ENCODE results near the gene SEMA7A. TPM values are rescaled to one million over a fixed set of nuclear protein-coding genes. Genes with fewer than 3 reads are reported as not detected.

The SEMA7A gene
- total RNA-seq, 1 experiment from 2014 or later = 74.9 TPM

DNA sequence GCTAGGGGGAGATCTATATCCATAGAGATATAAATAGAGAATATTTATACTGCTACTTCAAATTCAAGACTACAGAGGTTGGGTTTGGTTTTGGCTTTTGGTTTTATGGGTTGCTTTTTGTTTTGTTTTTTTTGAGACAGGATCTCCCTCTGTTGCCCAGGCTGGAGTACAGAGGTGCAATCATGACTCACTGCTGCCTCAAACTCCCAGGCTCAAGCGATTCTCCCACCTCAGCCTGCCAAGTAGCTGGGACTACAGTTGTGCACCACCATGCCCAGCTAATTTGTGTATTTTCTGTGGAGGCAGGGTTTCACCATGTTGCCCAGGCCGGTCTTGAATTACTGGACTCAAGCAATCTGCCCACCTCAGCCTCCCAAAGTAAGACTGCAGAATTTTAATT lies 31.1 kb upstream of the SEMA7A start:
- ATAC-seq = no peak
- intact Hi-C loops (cut with micrococcal nuclease) = loop anchor here (5.0 kb wide), 1 partner anchor 77 kb away; the partner anchor contains the start of gene ARID3B
- CTCF ChIA-PET = no interaction called here

DNA sequence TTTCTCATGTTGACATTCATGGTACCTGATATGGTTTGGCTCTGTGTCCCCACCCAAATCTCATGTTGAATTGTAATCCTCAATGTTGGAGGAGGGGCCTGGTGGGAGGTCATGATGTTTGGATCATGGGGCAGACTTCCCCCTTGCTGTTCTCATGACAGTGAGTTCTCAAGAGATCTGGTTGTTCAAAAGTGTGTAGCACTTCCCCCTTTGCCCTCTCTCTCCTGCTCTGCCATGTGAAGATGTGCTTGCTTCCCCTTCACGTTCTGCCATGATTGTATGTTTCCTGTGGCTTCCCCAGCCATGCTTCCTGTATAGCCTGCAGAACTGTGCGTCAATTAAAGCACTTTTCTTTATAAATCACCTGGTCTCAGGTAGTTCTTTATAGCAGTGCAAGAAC lies 30.5 kb upstream of the SEMA7A start:
- Histone ChIP-seq H3K4me3 (ENCODE audit: low read length) (no peak overlapping the region), H3K27ac (ENCODE audit: low read length) (no peak overlapping the region), H3K79me2 (ENCODE audit: low read length) (peaks cover 36% of the 10 kb centered on the region), H3K9me2 (replicated peaks; ENCODE audit: low read length) (no peaks in the 10 kb centered on the region), H3K36me3 (ENCODE audit: low read depth, low read length) (peaks cover 4% of the 10 kb centered on the region; the same call in 1 of the 2 replicates), H3F3A (ENCODE audit: low read length, unreplicated experiment) (no peaks in the 10 kb centered on the region), H4K20me1 (ENCODE audit: low read length) (no peaks in the 10 kb centered on the region), H3K27me3 (ENCODE audit: low read length) (no peaks in the 10 kb centered on the region), H2AFZ (ENCODE audit: low read length) (no peak overlapping the region), H3K9ac (ENCODE audit: low read length) (no peak overlapping the region), H3K4me1 (ENCODE audit: insufficient read depth, low read length) (0 out of 2 replicates have a peak, but pooled peaks cover 5% of the 10 kb centered on the region), H3K4me2 (ENCODE audit: low read length) (no peak overlapping the region), H3K9me3 (ENCODE audit: low read length) (0 out of 2 replicates have a peak, but pooled peaks cover 4% of the 10 kb centered on the region)
- ATAC-seq (no peak), DNase-seq (no peak)
- intact Hi-C loops (cut with micrococcal nuclease) = loop anchor here (5.0 kb wide), 1 partner anchor 78 kb away; the partner anchor contains the start of gene ARID3B
- ChIA-PET CTCF (interaction anchor here (0.6 kb wide), 1 partner anchor 25 kb away, joined by 3 read pairs; no protein-coding TSS in a partner anchor), POLR2A (ENCODE audit: unreplicated experiment) (no interaction called here)
- no TSS peak for BruUV-seq (replicated peaks)
- TF ChIP-seq EZH2 (IDR thresholded peaks at IDR 0.05; ENCODE audit: low read length, unreplicated experiment) (no peak), EZH2phosphoT487 (IDR thresholded peaks at IDR 0.05; ENCODE audit: borderline replicate concordance, low read length) (no peak)
- TF ChIP-seq, protein P1, sequence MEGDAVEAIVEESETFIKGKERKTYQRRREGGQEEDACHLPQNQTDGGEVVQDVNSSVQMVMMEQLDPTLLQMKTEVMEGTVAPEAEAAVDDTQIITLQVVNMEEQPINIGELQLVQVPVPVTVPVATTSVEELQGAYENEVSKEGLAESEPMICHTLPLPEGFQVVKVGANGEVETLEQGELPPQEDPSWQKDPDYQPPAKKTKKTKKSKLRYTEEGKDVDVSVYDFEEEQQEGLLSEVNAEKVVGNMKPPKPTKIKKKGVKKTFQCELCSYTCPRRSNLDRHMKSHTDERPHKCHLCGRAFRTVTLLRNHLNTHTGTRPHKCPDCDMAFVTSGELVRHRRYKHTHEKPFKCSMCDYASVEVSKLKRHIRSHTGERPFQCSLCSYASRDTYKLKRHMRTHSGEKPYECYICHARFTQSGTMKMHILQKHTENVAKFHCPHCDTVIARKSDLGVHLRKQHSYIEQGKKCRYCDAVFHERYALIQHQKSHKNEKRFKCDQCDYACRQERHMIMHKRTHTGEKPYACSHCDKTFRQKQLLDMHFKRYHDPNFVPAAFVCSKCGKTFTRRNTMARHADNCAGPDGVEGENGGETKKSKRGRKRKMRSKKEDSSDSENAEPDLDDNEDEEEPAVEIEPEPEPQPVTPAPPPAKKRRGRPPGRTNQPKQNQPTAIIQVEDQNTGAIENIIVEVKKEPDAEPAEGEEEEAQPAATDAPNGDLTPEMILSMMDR (conservative IDR thresholded peaks at IDR 0.05; ENCODE audit: low read depth, low read length) = no peak

More for the DNA sequence above, 31.1 kb upstream of the SEMA7A start:
- no peak overlapping the region for H3K27ac ChIP-seq (ENCODE audit: low read length)
- H3K9me3 ChIP-seq (ENCODE audit: low read length) = 0 out of 2 replicates have a peak, but pooled peaks cover 4% of the 10 kb centered on the region
- peaks cover 33% of the 10 kb centered on the region for H3K79me2 ChIP-seq (ENCODE audit: low read length)
- H3K4me1 ChIP-seq (ENCODE audit: insufficient read depth, low read length) = 0 out of 2 replicates have a peak, but pooled peaks cover 5% of the 10 kb centered on the region
- no peak overlapping the region for H3K9ac ChIP-seq (ENCODE audit: low read length)
- no peak for TF ChIP-seq EZH2phosphoT487 (IDR thresholded peaks at IDR 0.05; ENCODE audit: borderline replicate concordance, low read length)
- no peak for TF ChIP-seq EZH2 (IDR thresholded peaks at IDR 0.05; ENCODE audit: low read length, unreplicated experiment)
- TF ChIP-seq, protein P1 (conservative IDR thresholded peaks at IDR 0.05; ENCODE audit: low read depth, low read length) = no peak
- H3K27me3 ChIP-seq (ENCODE audit: low read length) = no peaks in the 10 kb centered on the region
- no peaks in the 10 kb centered on the region for H3K9me2 ChIP-seq (replicated peaks; ENCODE audit: low read length)
- no peak for DNase-seq
- no peak overlapping the region for H2AFZ ChIP-seq (ENCODE audit: low read length)
- POLR2A ChIA-PET (ENCODE audit: unreplicated experiment) = no interaction called here
- H3F3A ChIP-seq (ENCODE audit: low read length, unreplicated experiment) = no peaks in the 10 kb centered on the region
- no TSS peak for BruUV-seq (replicated peaks)
- no peak overlapping the region for H3K4me2 ChIP-seq (ENCODE audit: low read length)
- H3K36me3 ChIP-seq (ENCODE audit: low read depth, low read length) = peaks cover 4% of the 10 kb centered on the region; the same call in 1 of the 2 replicates
- H3K4me3 ChIP-seq (ENCODE audit: low read length) = no peak overlapping the region
- no peaks in the 10 kb centered on the region for H4K20me1 ChIP-seq (ENCODE audit: low read length)

DNA sequence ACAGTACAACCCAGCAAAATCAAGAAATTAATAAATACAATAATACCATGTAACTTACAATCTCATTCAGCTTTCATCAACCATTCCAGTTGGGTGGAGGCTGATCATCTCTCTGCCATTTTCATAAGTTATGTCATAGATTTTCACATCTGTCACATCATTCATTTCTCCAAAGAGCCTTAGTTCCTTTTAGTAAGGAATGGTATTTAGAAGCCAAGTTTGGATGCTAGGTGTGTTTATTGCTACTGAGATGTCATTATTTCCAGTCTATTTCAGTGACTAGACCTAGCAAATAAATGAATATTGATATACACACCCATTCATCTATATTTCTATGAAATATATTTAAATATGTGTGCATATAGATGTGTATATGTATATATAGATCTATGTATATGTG lies 29.9 kb upstream of the SEMA7A start:
- H3K9me2 ChIP-seq (replicated peaks; ENCODE audit: low read length) = no peaks in the 10 kb centered on the region
- no peaks in the 10 kb centered on the region for H3F3A ChIP-seq (ENCODE audit: low read length, unreplicated experiment)
- H3K9me3 ChIP-seq (ENCODE audit: low read length) = 0 out of 2 replicates have a peak, but pooled peaks cover 4% of the 10 kb centered on the region
- no peaks in the 10 kb centered on the region for H4K20me1 ChIP-seq (ENCODE audit: low read length)
- ATAC-seq (no peak), DNase-seq (no peak)
- TF ChIP-seq EZH2 (IDR thresholded peaks at IDR 0.05; ENCODE audit: low read length, unreplicated experiment) (no peak), EZH2phosphoT487 (IDR thresholded peaks at IDR 0.05; ENCODE audit: borderline replicate concordance, low read length) (no peak)
- TF ChIP-seq, protein P1 (conservative IDR thresholded peaks at IDR 0.05; ENCODE audit: low read depth, low read length) = no peak
- H3K4me1 ChIP-seq (ENCODE audit: insufficient read depth, low read length) = 0 out of 2 replicates have a peak, but pooled peaks cover 5% of the 10 kb centered on the region
- intact Hi-C loops (cut with micrococcal nuclease) = loop anchor here (5.0 kb wide), 1 partner anchor 79 kb away; the partner anchor contains the start of gene ARID3B
- POLR2A ChIA-PET (ENCODE audit: unreplicated experiment) = no interaction called here
- no peak overlapping the region for H2AFZ ChIP-seq (ENCODE audit: low read length)
- no TSS peak for BruUV-seq (replicated peaks)
- no peaks in the 10 kb centered on the region for H3K27me3 ChIP-seq (ENCODE audit: low read length)
- H3K79me2 ChIP-seq (ENCODE audit: low read length) = peaks cover 36% of the 10 kb centered on the region
- no peak overlapping the region for H3K9ac ChIP-seq (ENCODE audit: low read length)
- no peak overlapping the region for H3K4me3 ChIP-seq (ENCODE audit: low read length)
- 0 out of 2 replicates have a peak overlapping the region, but pooled peaks have one; percentile 97 for H3K4me2 ChIP-seq (ENCODE audit: low read length)
- no peak overlapping the region for H3K27ac ChIP-seq (ENCODE audit: low read length)
- peaks cover 4% of the 10 kb centered on the region; the same call in 1 of the 2 replicates for H3K36me3 ChIP-seq (ENCODE audit: low read depth, low read length)
- CTCF ChIA-PET = no interaction called here
